ENCODE results near the gene TMPRSS6.

TMPRSS6 gene

GRCh38 chr22:37019309-37020191 is 90.0 kb downstream of the TMPRSS6 start, which contains the start of the genes MPST and TST:
TSS of gene MPST (plus strand) at chr22:37019742. CDS start at chr22:37019837, 95 bp downstream.
TSS of gene TST (minus strand) at chr22:37019447. CDS start at chr22:37018732, 715 bp downstream.
- H3K9me3 Mint-ChIP-seq: no peaks in the 10 kb centered on the region

GRCh38 chr22:37018815-37019308 is 90.7 kb downstream of the TMPRSS6 start:
- Mint-ChIP-seq H3K27ac (peak overlapping the region; percentile 84 to 97 (median 94)), H3K4me1 (peaks cover 20% of the 10 kb centered on the region), H3K4me3 (peak overlapping the region; percentile 94), H3K9me3 (no peaks in the 10 kb centered on the region), H3K27me3 (ENCODE audit: low read depth) (no peaks in the 10 kb centered on the region), H3K36me3 (ENCODE audit: low read depth) (peaks cover 4% of the 10 kb centered on the region)
- TF ChIP-seq CTCF (IDR thresholded peaks at IDR 0.05; ENCODE audit: unreplicated experiment in 3 of 3): no peak

More at GRCh38 chr22:37019309-37020191, 90.0 kb downstream of the TMPRSS6 start, which contains the start of the genes MPST and TST:
- peak in 1 of 3 experiments; percentile 7 for TF ChIP-seq CTCF (IDR thresholded peaks at IDR 0.05; ENCODE audit: unreplicated experiment in 3 of 3)
- Mint-ChIP-seq H3K4me3 (peak within 1 kb of the TSS; percentile 94 to 96 (median 95)), H3K36me3 (ENCODE audit: low read depth) (peaks cover 4% of the 10 kb centered on the region), H3K27ac (peak within 1 kb of the TSS; percentile 91 to 99 (median 97)), H3K4me1 (peaks cover 20% of the 10 kb centered on the region), H3K27me3 (ENCODE audit: low read depth) (no peaks in the 10 kb centered on the region)

GRCh38 chr22:37018086-37018814 is 91.3 kb downstream of the TMPRSS6 start:
- no peaks in the 10 kb centered on the region for H3K36me3 Mint-ChIP-seq (ENCODE audit: low read depth)
- peaks cover 20% of the 10 kb centered on the region for H3K4me1 Mint-ChIP-seq
- peak overlapping the region; percentile 89 to 97 (median 94) for H3K27ac Mint-ChIP-seq
- H3K27me3 Mint-ChIP-seq (ENCODE audit: low read depth): no peaks in the 10 kb centered on the region
- peak overlapping the region; percentile 94 for H3K4me3 Mint-ChIP-seq
- H3K9me3 Mint-ChIP-seq: no peaks in the 10 kb centered on the region
- no peak for TF ChIP-seq CTCF (IDR thresholded peaks at IDR 0.05; ENCODE audit: unreplicated experiment in 3 of 3)

- H3K27ac Mint-ChIP-seq: peak overlapping the region in 2 of 3 experiments; percentile 68 to 89
- H3K36me3 Mint-ChIP-seq (ENCODE audit: low read depth): no peaks in the 10 kb centered on the region
- no peak for TF ChIP-seq CTCF (IDR thresholded peaks at IDR 0.05; ENCODE audit: unreplicated experiment in 3 of 3)
- H3K4me1 Mint-ChIP-seq: peaks cover 20% of the 10 kb centered on the region
- no peaks in the 10 kb centered on the region for H3K9me3 Mint-ChIP-seq
- H3K4me3 Mint-ChIP-seq: peak overlapping the region; percentile 94
- no peaks in the 10 kb centered on the region for H3K27me3 Mint-ChIP-seq (ENCODE audit: low read depth)
Measured at GRCh38 chr22:37017356-37017755, 92.2 kb downstream of the TMPRSS6 start.

- no peak for TF ChIP-seq CTCF (IDR thresholded peaks at IDR 0.05; ENCODE audit: unreplicated experiment in 3 of 3)
- Mint-ChIP-seq H3K36me3 (ENCODE audit: low read depth) (no peaks in the 10 kb centered on the region), H3K27me3 (ENCODE audit: low read depth) (no peaks in the 10 kb centered on the region), H3K4me3 (peak overlapping the region; percentile 72 to 85 (median 82)), H3K27ac (peak overlapping the region; percentile 64 to 89 (median 87)), H3K4me1 (peaks cover 16% of the 10 kb centered on the region), H3K9me3 (no peaks in the 10 kb centered on the region)
Measured at GRCh38 chr22:37016134-37016910, 93.2 kb downstream of the TMPRSS6 start.
